NCI-H446 (cell line): ENCODE results near the gene NOTCH1.
"Not testable (repeated sequence)": the region's sequence is repeated elsewhere in the genome, so short reads cannot be mapped to it uniquely, and the experiment has no call there.

Source experiments
- DNase-seq, 2 experiments: peaks; one replicate each; lab custom pipeline; 2025; lab: John Stamatoyannopoulos, UW

Gene NOTCH1

GRCh38 chr9:136545965-136546696, at the start of gene NOTCH1:
Gene NOTCH1 (minus strand): TSS chr9:136546048. CDS start chr9:136545786, 262 bp downstream.
- peak; percentile 39 to 59 for DNase-seq

GRCh38 chr9:136594492-136594891, 48.6 kb upstream of the NOTCH1 start:
- DNase-seq = no peak

- DNase-seq = no peak
Observed at GRCh38 chr9:136593581-136593980, 47.7 kb upstream of the NOTCH1 start.

DNA sequence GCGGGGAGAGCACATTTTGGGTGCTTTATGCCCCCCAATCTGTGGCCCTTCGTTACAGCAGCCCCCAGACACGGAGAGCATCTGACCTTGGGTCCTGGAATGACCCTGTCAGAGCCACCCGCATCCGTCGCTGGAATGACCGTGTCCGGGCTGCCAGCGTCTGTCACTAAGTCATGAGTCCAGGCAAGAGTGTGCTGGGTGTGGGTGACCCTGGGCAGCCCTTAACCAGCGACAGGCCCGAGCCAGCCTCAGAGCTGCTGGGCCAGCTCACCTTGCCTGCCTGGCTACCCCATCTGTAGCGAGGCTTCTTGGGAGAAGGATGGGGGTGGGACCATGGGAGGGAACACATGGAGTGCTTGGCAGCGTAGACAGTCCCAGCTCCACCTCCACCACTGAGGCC, 46.8 kb upstream of the NOTCH1 start:
- DNase-seq = no peak

DNA sequence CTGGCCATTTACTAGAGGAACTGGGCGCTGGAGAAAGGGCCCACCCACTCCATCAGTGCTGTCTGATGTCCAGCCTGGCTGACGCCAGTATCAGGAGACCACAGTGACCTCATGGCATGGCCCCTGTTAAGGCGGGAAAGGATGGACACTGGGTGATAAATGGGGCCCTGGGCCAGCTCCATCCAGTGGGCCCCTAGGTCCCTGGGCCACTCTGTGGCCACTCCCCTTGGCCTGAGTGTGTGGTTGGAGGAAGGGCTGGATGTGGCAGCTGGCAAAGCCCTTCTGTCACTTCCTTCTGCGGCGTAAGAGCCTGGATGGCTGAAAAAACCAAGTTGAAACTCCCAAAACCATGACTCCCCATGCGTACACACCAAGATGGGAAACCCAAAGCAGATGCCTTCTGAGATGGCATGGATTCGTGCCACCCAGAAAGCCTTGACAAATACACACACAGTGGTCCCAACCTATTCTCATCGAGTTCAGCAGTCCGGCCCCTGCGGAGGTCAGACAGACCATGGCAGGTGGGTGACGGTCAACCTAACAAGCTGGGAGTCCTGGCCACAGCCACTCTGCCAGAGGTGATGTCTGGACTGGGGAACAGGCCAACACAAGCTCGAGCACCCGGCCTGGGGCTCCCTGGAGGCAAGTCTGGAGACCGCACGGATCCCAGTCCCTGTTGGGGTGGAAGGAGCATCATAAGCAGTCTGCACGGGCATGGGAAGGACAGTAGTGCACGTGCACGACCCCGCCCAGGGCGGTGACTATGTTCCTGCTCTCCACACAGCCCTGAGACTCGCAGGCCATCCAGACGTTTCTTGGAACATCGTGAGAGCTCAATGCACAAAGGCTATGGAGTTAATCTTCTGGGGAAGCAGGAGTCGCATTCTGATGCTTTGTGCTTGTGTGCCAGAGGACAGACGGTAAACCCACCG, 45.2 kb upstream of the NOTCH1 start:
- DNase-seq = no peak

DNA sequence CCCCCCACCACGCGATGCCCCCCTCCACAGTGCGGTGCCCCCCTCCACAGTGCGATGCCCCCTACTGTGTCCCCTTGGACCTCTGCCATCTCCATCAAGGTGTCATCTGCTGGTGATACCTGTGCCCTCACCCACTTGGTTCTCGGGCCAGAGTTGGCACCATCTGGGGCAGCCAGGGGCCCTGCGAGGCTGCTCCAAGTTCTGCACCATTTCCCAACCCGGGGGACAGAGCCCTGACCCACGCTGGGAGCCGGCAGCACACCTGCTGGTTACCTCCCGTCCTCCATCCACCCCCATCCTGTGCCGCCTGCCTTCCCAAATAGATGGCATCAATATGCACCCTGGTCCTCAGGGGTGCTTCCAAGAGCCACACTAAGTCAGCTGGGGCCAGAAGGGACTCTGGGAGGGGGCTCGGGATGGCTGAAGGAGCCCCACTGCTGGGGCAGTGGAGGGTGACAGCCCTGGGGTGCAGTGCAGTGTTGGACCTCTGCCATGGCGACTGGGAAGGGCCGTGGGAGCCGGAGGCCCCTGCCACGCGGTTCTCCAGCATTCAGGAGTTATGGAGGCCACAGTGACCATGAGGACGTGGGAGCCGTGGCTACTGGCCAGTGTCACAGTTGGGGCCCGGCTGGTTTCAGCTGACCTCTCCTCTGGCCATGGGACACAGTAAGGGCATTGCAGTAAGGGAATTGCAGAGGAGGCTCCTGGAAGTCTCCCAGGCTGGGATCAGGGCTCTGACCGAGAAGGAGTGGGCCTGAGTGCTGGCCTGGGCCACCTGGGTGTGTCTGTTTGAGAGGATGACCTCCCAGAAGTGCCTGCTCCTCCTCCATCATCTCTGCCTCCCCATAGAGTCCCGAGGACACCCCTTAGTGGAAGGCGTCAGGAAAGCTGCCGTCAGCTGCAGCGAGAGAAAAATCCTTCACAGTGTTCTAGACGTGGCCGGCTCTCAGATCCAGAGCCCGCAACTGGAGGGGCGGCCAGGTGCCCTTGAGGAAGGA, 44.2 kb upstream of the NOTCH1 start:
- no peak for DNase-seq

DNA sequence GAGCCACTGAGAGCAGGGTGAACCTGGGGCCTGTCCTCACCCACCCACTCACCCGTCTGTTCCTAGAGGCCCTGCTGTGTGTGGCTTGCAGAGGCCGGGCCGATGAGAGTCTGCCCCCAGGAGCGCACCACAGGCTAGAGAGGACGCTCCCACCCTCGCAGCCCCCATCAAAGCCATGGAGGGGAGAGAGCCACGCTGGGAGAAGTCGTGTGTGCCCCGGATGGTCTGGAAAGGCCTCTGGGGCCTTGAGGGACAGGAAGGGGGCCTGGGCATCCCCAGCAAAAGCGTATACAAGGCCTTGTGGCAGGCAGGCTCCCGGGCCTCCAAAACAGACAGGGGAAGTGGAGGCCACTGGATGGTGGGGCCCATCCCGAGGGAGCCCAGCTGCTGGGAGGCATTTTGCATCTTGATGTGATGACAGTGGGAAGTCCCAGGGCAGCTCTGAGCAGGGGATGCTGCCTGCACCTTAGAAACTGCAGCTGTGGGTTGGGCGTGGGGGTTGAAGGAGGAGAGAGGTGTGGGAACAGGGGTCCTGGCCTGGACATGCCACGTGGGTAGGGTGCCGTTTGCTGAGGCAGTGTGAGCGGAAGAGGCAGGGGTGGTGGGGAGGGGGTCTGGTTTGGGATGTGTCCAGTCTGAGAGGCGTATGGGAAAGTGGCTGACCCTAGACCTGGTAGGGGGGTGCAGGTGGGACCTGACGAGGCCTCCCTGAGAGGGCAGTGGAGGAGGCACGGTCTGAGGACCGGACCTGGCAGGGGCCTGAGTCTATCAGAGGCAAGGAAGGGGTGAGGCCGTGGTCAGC, 43.0 kb upstream of the NOTCH1 start:
- no peak for DNase-seq

DNA sequence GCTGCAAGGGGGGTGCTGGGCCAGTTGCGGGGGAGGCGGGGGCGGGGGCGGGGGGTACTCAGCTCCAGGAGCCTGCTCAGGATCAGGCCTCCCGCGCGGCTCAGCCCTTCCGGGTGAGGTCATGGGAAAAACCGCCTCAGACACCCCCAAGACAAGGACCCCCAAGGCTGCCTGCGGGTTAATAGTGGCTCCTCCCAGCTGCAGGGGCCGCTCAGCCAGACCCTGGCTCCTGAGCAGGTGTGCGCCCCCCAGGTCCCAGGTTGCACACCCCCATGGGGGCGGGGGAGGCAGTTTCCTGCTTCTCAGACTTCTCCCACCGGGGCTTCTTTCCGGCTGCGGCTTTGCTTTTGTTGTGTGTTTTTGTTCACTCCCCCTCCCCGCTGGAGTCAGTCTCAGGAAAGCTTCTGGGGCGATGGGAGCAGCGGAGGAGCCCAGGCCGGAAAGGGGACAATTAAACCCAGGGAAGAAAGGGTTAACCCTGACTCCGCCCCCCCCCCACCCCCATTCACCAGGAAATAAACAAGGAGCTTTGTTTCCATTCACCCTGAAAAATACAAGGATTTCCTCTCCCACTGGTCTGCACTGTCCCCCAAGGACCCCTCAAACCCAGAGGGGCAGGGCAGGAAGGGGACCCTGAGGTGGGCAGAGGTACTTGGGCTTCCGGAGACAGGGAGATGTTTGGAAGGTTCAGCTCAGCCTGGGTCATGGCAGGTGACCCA, 42.3 kb upstream of the NOTCH1 start:
- no peak for DNase-seq

- no peak for DNase-seq
Observed at GRCh38 chr9:136587145-136587943, 41.5 kb upstream of the NOTCH1 start.

- DNase-seq = no peak
Observed at GRCh38 chr9:136586391-136586953, 40.6 kb upstream of the NOTCH1 start.

GRCh38 chr9:136585531-136586120, 39.8 kb upstream of the NOTCH1 start:
- DNase-seq = no peak

GRCh38 chr9:136584934-136585333, 39.1 kb upstream of the NOTCH1 start:
- no peak for DNase-seq

GRCh38 chr9:136584401-136584932, 38.6 kb upstream of the NOTCH1 start:
- DNase-seq = no peak

DNA sequence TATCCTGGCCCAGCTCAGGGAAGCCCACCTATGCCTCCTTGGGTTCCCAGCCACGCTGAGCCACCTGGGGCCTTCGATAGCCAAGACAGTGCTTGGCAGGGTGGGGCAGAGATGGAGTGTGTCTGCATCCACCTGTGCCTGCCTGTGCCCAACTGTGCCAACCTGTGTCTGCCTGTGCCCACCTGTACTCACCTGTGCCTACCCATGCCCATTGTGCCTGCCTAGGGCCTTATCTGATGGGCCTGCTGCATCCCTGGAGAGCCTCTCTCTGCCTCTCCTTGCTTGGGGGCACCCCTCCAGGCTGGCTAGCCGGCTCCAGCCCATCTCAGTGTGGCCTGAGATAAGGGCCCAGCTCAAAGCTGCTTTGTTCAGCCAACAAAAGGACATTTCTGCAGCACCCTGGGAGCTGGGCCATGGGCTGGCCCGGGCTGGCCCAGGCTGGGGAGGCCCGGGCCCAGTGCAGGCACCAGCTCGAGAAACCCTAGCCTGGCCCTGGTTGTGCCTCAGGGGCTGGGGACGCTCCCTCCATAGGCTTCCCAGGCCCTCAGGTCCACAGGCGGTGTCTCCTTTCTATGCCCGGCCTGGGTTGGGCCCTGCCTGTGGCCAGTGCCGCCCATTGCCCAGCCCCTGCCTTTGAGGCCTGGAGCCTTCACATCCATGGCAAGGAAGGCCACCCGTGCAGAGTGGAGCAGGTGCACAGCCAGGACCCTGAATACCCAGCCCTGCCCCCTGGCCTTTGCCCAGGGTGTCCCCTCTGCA, 37.3 kb upstream of the NOTCH1 start:
- DNase-seq = no peak

- DNase-seq = no peak
Observed at GRCh38 chr9:136581614-136582447, 36.0 kb upstream of the NOTCH1 start.

GRCh38 chr9:136579650-136580219, 33.9 kb upstream of the NOTCH1 start:
- DNase-seq = not testable (repeated sequence)
